ENCODE measurements around the gene APOC3. TPM values are rescaled to one million over a fixed set of nuclear protein-coding genes. Genes with fewer than 3 reads are reported as not detected.
A peak's percentile ranks its signal among the peaks of the same experiment; 100 is the strongest.
"Not testable (repeated sequence)": the region's sequence is repeated elsewhere in the genome, so short reads cannot be mapped to it uniquely, and the experiment has no call there.

Gene APOC3
- polyA plus RNA-seq, 1 donor = not detected

- no peak for DNase-seq (ENCODE audit: low read depth)
Measured at GRCh38 chr11:116830184-116830912, 641 bp downstream of the APOC3 start.

- DNase-seq (ENCODE audit: low read depth) = no peak
Measured at GRCh38 chr11:116831790-116832349, 2.2 kb downstream of the APOC3 start.

GRCh38 chr11:116832350-116833290, 2.9 kb downstream of the APOC3 start:
- DNase-seq (ENCODE audit: low read depth) = no peak

GRCh38 chr11:116833491-116833815, 3.7 kb downstream of the APOC3 start:
- no peak for DNase-seq (ENCODE audit: low read depth)

- DNase-seq (ENCODE audit: low read depth) = no peak
Measured at GRCh38 chr11:116833816-116834534, 4.3 kb downstream of the APOC3 start.

- DNase-seq (ENCODE audit: low read depth) = not testable (repeated sequence)
Measured at GRCh38 chr11:116834535-116835041, 4.9 kb downstream of the APOC3 start.

GRCh38 chr11:116835042-116835772, 5.5 kb downstream of the APOC3 start:
- DNase-seq (ENCODE audit: low read depth) = no peak

- peak; percentile 55 for DNase-seq (ENCODE audit: low read depth)
Measured at GRCh38 chr11:116835791-116836631, 6.3 kb downstream of the APOC3 start.

- no peak for DNase-seq (ENCODE audit: low read depth)
Measured at GRCh38 chr11:116836632-116836991, 6.9 kb downstream of the APOC3 start.

- DNase-seq (ENCODE audit: low read depth) = no peak
Measured at GRCh38 chr11:116837231-116838091, 7.8 kb downstream of the APOC3 start, which contains the start of gene APOA1. APOA1 (minus strand) TSS chr11:116837622; CDS start chr11:116837387, 235 bp downstream.

GRCh38 chr11:116838321-116839084, 8.8 kb downstream of the APOC3 start:
- DNase-seq (ENCODE audit: low read depth) = no peak

GRCh38 chr11:116840224-116840745, 10.6 kb downstream of the APOC3 start:
- no peak for DNase-seq (ENCODE audit: low read depth)

- DNase-seq (ENCODE audit: low read depth) = no peak
Measured at GRCh38 chr11:116840746-116841296, 11.1 kb downstream of the APOC3 start.

- DNase-seq (ENCODE audit: low read depth) = no peak
Measured at GRCh38 chr11:116842117-116842516, 12.4 kb downstream of the APOC3 start.

- no peak for DNase-seq (ENCODE audit: low read depth)
Measured at GRCh38 chr11:116842909-116843308, 13.2 kb downstream of the APOC3 start.

GRCh38 chr11:116843661-116844060, 14.0 kb downstream of the APOC3 start:
- DNase-seq (ENCODE audit: low read depth) = no peak

GRCh38 chr11:116844722-116845121, 15.0 kb downstream of the APOC3 start:
- no peak for DNase-seq (ENCODE audit: low read depth)

- no peak for DNase-seq (ENCODE audit: low read depth)
Measured at GRCh38 chr11:116847612-116848011, 17.9 kb downstream of the APOC3 start.
